HepG2 (cell line): ENCODE results near the gene FAM3A. TPM values are rescaled to one million over a fixed set of nuclear protein-coding genes. Genes with fewer than 3 reads are reported as not detected.

Source experiments
- FOSL2 ChIP-seq: sonication (generic); formaldehyde crosslinking; IDR thresholded peaks from 2 replicates; pipeline ENCODE4 v1.4.0; 2020; ENCODE audit warnings: missing genetic modification reagents
- GFI1 ChIP-seq: sonication (generic); formaldehyde crosslinking; IDR thresholded peaks from 2 replicates; pipeline ENCODE4 v1.5.0; 2020; ENCODE audit warnings: missing genetic modification reagents, mild to moderate bottlenecking, borderline replicate concordance
- HDAC1 ChIP-seq: sonication (generic); formaldehyde crosslinking; IDR thresholded peaks from 2 replicates; pipeline ENCODE4 v1.5.1; 2020; ENCODE audit warnings: mild to moderate bottlenecking, missing genetic modification reagents
- ISL2 ChIP-seq: sonication (generic); formaldehyde crosslinking; IDR thresholded peaks from 2 replicates; pipeline ENCODE4 v1.5.0; 2020; ENCODE audit warnings: missing genetic modification reagents
- MXI1 ChIP-seq: IDR thresholded peaks from 3 replicates; pipeline ENCODE4 v1.6.1; 2012; ENCODE audit warnings: low read depth, low read length, inconsistent platforms, borderline replicate concordance
- PHF21A ChIP-seq: sonication (generic); formaldehyde crosslinking; IDR thresholded peaks from 2 replicates; pipeline ENCODE4 v1.5.0; 2020; ENCODE audit warnings: mild to moderate bottlenecking, missing genetic modification reagents
- POLR2G ChIP-seq: fragments of 200-400 bp; formaldehyde crosslinking; IDR thresholded peaks from 2 replicates; pipeline ENCODE4 v1.6.1; 2018; ENCODE audit warnings: mild to moderate bottlenecking, low read depth, low read length, moderate library complexity
- SOX13 ChIP-seq, 3 experiments: fragments of 450-650 bp in 1 of 3; sonication (generic) in 1 of 3; formaldehyde crosslinking in 1 of 3; IDR thresholded peaks in 2 of 3; conservative IDR thresholded peaks in 1 of 3; 2 replicates each; pipeline versions ENCODE4 v1.5.0 to v1.6.1; 2016 to 2020; ENCODE audit warnings: antibody characterized with exemption in 1 of 3, mild to moderate bottlenecking in 1 of 3, missing compliant biosample characterization in 1 of 3, missing genetic modification reagents in 1 of 3, moderate library complexity in 1 of 3
- TEAD3 ChIP-seq: optimal IDR thresholded peaks from 2 replicates; pipeline ENCODE3; 2016; ENCODE audit warnings: borderline replicate concordance
- XRCC5 ChIP-seq: fragments of 200-400 bp; formaldehyde crosslinking; optimal IDR thresholded peaks from 2 replicates; pipeline ENCODE3; 2017; ENCODE audit warnings: mild to moderate bottlenecking, low read length
- ZFX ChIP-seq: sonication (generic); formaldehyde crosslinking; IDR thresholded peaks from 2 replicates; pipeline ENCODE4 v1.4.0; 2020; ENCODE audit warnings: mild to moderate bottlenecking, low read depth, missing genetic modification reagents, moderate library complexity
- ZNF382 ChIP-seq: sonication (generic); formaldehyde crosslinking; IDR thresholded peaks from 2 replicates; pipeline ENCODE4 v1.5.0; 2020; ENCODE audit warnings: missing genetic modification reagents, mild to moderate bottlenecking, borderline replicate concordance
- ZNF614 ChIP-seq: IDR thresholded peaks from 2 replicates; pipeline ENCODE4 v1.6.1; 2018; ENCODE audit warnings: missing biosample characterization, missing genetic modification reagents, inconsistent platforms, borderline replicate concordance
- ZNF746 ChIP-seq: sonication (generic); formaldehyde crosslinking; IDR thresholded peaks from 2 replicates; pipeline ENCODE4 v1.8.0; 2022; ENCODE audit warnings: mild to moderate bottlenecking, missing genetic modification reagents
- ZSCAN9 ChIP-seq: IDR thresholded peaks from 2 replicates; pipeline ENCODE4 v1.6.1; 2016; ENCODE audit warnings: borderline replicate concordance
- polyA plus RNA-seq, 8 experiments: library from polyadenylated mRNA; depleted of rRNA in 3 of 8; stranded (reverse) in 7 of 8; unstranded in 1 of 8; fragments of >200 nt; fragmentation: Illumina TruSeq in 4 of 8; extraction: Trizol in 4 of 8; gene quantifications; 2 replicates each; pipeline versions ENCODE4 v1.2.1 to v1.2.3, GENCODE V29; 2011 to 2016; ENCODE audit warnings: low read depth in 4 of 8, missing spikeins in 1 of 8, mixed read lengths in 1 of 8; ENCODE audit not compliant: insufficient read depth in 1 of 8
- total RNA-seq, 5 experiments: library from RNA; depleted of rRNA; stranded (reverse); fragments of >200 nt; fragmentation: Illumina TruSeq; extraction: Trizol; gene quantifications; 2 replicates each; pipeline ENCODE4 v1.2.3, GENCODE V29; 2016; ENCODE audit warnings: low read depth in 1 of 5
- TF ChIP-seq, protein P1 (sequence below): sonication (generic); formaldehyde crosslinking; IDR thresholded peaks from 2 replicates; pipeline ENCODE4 v1.8.0; 2022; ENCODE audit warnings: mild to moderate bottlenecking, missing genetic modification reagents; ENCODE audit not compliant: insufficient replicate concordance
- TF ChIP-seq, protein P2 (sequence below): sonication (generic); formaldehyde crosslinking; IDR thresholded peaks from 2 replicates; pipeline ENCODE4 v1.4.0; 2020; ENCODE audit warnings: missing genetic modification reagents
- TF ChIP-seq, protein P3 (sequence below): sonication (generic); formaldehyde crosslinking; IDR thresholded peaks from 2 replicates; pipeline ENCODE4 v1.5.0; 2020; ENCODE audit warnings: mild to moderate bottlenecking, missing genetic modification reagents, borderline replicate concordance
- TF ChIP-seq, protein P4 (sequence below): sonication (generic); formaldehyde crosslinking; IDR thresholded peaks from 2 replicates; pipeline ENCODE4 v1.4.0; 2020; ENCODE audit warnings: mild to moderate bottlenecking, missing genetic modification reagents

FAM3A gene
- total and polyA plus RNA-seq, 2 of the 13 experiments (the other 11 are each of a cell fraction or from before 2014, with no cell fraction given), result 11.2 to 22.7 TPM

DNA sequence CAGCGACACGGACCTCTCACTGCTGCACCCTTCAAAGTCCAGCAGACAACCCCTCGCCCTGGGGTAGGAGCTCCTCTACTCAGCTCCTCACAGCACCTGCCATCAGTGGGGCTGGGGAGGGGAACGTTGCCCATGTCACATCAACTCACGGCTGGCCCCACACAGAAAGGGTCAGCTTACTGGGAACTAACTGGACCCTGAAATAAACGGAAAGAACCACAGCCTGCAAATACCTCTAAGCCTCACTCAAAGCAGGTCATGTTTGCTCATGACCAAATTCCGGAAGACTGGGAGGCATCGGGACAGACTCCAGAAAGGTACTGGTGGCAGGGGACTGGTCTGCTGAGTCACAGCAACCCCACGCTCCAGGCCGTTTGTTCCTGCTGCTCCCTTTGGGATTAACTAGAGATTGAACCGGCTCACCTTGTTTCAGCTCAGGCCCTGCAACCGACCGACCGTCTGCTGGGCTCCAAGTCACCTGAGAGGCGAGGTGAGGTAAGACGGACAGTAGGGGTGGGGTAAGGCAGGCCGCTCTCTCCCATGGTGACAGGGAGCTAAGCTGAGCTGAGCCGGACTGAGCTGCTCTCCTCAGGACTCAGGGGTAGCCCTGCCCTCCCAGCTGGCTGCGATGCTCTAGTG is 25.0 kb upstream of the FAM3A start (continued):
- TF ChIP-seq, protein P1, sequence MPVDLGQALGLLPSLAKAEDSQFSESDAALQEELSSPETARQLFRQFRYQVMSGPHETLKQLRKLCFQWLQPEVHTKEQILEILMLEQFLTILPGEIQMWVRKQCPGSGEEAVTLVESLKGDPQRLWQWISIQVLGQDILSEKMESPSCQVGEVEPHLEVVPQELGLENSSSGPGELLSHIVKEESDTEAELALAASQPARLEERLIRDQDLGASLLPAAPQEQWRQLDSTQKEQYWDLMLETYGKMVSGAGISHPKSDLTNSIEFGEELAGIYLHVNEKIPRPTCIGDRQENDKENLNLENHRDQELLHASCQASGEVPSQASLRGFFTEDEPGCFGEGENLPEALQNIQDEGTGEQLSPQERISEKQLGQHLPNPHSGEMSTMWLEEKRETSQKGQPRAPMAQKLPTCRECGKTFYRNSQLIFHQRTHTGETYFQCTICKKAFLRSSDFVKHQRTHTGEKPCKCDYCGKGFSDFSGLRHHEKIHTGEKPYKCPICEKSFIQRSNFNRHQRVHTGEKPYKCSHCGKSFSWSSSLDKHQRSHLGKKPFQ (CRISPR knock-in tag), result no peak
- TF ChIP-seq ISL2 (CRISPR knock-in tag) (0 out of 2 replicates have a peak, but pooled peaks have one; percentile 25), HDAC1 (CRISPR knock-in tag) (peak; percentile 52), POLR2G (peak; percentile 72), ZNF614 (CRISPR knock-in tag) (no peak), MXI1 (peak; percentile 40; the same call in 1 of the 3 replicates), TEAD3 (CRISPR knock-in tag) (peak; percentile 77), ZFX (0 out of 2 replicates have a peak, but pooled peaks have one; percentile 16), ZNF382 (CRISPR knock-in tag) (no peak), ZNF746 (CRISPR knock-in tag) (no peak), FOSL2 (CRISPR knock-in tag) (peak; percentile 85), SOX13 (IDR thresholded peaks at IDR 0.05) (no peak), SOX13 (CRISPR knock-in tag; conservative IDR thresholded peaks at IDR 0.05 in 1 of 2, IDR thresholded peaks at IDR 0.05 in 1 of 2) (peak in 1 of 2 experiments; percentile 24; a peak in 1 of 4 replicates), GFI1 (CRISPR knock-in tag) (no peak), ZSCAN9 (CRISPR knock-in tag) (peak; percentile 50; the same call in 1 of the 2 replicates), XRCC5 (no peak), PHF21A (CRISPR knock-in tag) (peak; percentile 70)
- TF ChIP-seq, protein P2, sequence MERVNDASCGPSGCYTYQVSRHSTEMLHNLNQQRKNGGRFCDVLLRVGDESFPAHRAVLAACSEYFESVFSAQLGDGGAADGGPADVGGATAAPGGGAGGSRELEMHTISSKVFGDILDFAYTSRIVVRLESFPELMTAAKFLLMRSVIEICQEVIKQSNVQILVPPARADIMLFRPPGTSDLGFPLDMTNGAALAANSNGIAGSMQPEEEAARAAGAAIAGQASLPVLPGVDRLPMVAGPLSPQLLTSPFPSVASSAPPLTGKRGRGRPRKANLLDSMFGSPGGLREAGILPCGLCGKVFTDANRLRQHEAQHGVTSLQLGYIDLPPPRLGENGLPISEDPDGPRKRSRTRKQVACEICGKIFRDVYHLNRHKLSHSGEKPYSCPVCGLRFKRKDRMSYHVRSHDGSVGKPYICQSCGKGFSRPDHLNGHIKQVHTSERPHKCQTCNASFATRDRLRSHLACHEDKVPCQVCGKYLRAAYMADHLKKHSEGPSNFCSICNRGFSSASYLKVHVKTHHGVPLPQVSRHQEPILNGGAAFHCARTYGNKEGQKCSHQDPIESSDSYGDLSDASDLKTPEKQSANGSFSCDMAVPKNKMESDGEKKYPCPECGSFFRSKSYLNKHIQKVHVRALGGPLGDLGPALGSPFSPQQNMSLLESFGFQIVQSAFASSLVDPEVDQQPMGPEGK, result peak; percentile 67
- TF ChIP-seq, protein P3, sequence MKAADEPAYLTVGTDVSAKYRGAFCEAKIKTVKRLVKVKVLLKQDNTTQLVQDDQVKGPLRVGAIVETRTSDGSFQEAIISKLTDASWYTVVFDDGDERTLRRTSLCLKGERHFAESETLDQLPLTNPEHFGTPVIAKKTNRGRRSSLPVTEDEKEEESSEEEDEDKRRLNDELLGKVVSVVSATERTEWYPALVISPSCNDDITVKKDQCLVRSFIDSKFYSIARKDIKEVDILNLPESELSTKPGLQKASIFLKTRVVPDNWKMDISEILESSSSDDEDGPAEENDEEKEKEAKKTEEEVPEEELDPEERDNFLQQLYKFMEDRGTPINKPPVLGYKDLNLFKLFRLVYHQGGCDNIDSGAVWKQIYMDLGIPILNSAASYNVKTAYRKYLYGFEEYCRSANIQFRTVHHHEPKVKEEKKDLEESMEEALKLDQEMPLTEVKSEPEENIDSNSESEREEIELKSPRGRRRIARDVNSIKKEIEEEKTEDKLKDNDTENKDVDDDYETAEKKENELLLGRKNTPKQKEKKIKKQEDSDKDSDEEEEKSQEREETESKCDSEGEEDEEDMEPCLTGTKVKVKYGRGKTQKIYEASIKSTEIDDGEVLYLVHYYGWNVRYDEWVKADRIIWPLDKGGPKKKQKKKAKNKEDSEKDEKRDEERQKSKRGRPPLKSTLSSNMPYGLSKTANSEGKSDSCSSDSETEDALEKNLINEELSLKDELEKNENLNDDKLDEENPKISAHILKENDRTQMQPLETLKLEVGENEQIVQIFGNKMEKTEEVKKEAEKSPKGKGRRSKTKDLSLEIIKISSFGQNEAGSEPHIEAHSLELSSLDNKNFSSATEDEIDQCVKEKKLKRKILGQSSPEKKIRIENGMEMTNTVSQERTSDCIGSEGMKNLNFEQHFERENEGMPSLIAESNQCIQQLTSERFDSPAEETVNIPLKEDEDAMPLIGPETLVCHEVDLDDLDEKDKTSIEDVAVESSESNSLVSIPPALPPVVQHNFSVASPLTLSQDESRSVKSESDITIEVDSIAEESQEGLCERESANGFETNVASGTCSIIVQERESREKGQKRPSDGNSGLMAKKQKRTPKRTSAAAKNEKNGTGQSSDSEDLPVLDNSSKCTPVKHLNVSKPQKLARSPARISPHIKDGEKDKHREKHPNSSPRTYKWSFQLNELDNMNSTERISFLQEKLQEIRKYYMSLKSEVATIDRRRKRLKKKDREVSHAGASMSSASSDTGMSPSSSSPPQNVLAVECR (CRISPR knock-in tag), result peak; percentile 44; the same call in 1 of the 2 replicates
- TF ChIP-seq, protein P4, sequence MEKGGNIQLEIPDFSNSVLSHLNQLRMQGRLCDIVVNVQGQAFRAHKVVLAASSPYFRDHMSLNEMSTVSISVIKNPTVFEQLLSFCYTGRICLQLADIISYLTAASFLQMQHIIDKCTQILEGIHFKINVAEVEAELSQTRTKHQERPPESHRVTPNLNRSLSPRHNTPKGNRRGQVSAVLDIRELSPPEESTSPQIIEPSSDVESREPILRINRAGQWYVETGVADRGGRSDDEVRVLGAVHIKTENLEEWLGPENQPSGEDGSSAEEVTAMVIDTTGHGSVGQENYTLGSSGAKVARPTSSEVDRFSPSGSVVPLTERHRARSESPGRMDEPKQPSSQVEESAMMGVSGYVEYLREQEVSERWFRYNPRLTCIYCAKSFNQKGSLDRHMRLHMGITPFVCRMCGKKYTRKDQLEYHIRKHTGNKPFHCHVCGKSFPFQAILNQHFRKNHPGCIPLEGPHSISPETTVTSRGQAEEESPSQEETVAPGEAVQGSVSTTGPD (CRISPR knock-in tag), result peak; percentile 30; the same call in 1 of the 2 replicates
